Measurements from ENCODE around the gene SNX33.

- TF ChIP-seq ZFP3 (CRISPR knock-in tag; IDR thresholded peaks at IDR 0.05) (no peak), CREB5 (CRISPR knock-in tag; IDR thresholded peaks at IDR 0.05; ENCODE audit: low read depth) (no peak), RARB (CRISPR knock-in tag; IDR thresholded peaks at IDR 0.05) (no peak), ZFP30 (CRISPR knock-in tag; IDR thresholded peaks at IDR 0.05) (no peak), CSRNP3 (CRISPR knock-in tag; IDR thresholded peaks at IDR 0.05) (no peak)
- TF ChIP-seq, protein P1, sequence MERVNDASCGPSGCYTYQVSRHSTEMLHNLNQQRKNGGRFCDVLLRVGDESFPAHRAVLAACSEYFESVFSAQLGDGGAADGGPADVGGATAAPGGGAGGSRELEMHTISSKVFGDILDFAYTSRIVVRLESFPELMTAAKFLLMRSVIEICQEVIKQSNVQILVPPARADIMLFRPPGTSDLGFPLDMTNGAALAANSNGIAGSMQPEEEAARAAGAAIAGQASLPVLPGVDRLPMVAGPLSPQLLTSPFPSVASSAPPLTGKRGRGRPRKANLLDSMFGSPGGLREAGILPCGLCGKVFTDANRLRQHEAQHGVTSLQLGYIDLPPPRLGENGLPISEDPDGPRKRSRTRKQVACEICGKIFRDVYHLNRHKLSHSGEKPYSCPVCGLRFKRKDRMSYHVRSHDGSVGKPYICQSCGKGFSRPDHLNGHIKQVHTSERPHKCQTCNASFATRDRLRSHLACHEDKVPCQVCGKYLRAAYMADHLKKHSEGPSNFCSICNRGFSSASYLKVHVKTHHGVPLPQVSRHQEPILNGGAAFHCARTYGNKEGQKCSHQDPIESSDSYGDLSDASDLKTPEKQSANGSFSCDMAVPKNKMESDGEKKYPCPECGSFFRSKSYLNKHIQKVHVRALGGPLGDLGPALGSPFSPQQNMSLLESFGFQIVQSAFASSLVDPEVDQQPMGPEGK (CRISPR knock-in tag; IDR thresholded peaks at IDR 0.05; ENCODE audit: borderline replicate concordance) = no peak
These were observed 3.4 kb downstream of the SNX33 start for GRCh38 chr15:75650908-75651809.

Measured in SK-N-SH treated with all-trans-retinoic acid at 6 μM for 48 hours (cell line).